Heart left ventricle (tissue), 13 donors: ENCODE data around the gene TUBB3.

Experiments
- POLR2A ChIP-seq, 2 donors: fragments of 450-650 bp; IDR thresholded peaks; one replicate each; pipeline ENCODE4 v1.6.1; 2017; ENCODE audit warnings: antibody characterized with exemption in 2 of 2, mild to moderate bottlenecking in 2 of 2, moderate library complexity in 2 of 2
- TF ChIP-seq, protein P1 (sequence below), 12 donors: fragments of 200-600 bp; sonication (generic) in 4 of 12; IDR thresholded peaks; one replicate each; pipeline versions ENCODE4 v1.5.0 to v1.8.0; 2018 to 2022; ENCODE audit warnings: antibody characterized with exemption in 12 of 12, mild to moderate bottlenecking in 5 of 12
- donor health status: ischemic (EF 13 %, LVEDD 7.1; RV severe dilation, severe dysfunction).
- donor health status: DM: no; HTN: yes; CAD: no.
- donor health status: DM: no; HTN: no; CAD: no.
- donor health status: ischemic (EF 25% LVEDD 6.9; RV normal size, moderate dysfunction).
- donor health status: ischemic (EF 25% LVEDD 5.7; RV mildly dilated, moderate dysfunction).
- donor health status: ischemic (EF 35%, LVEDD 5.7; RV mildly dilated, moderate dysfunction).
- donor health status: nonischemic (EF 11% LVEDD 7.7; RV severe dilation, severe dysfunction).
- donor health status: DM: yes; HTN: yes; CAD: no.
- donor health status: PGD.
- donor health status: ischemic (EF 29% LVEDD 5.4; RV normal size, mild dysfunction).
- donor health status: nonischemic (EF 23%, LVEDD 6.1; RV moderate dilation, normal function).

DNA sequence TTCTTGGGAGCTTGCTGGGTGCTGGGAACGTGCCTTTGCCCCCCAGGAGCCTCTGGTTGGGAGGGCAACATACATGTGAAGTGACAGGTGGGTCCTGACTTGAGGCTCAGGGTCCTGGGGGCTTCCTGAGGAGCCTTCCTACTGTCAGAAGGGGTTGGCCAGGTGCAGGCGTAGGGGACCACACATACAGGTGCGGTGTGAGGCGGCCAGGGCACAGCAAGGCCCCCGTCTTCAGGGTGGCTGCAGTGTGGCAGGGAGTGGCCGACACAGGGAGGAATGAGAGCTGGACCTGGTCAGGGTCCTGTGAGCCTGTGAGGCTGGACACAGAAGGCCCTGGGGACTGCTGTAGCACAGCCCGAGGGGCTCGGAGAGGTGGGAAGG, 39.1 kb upstream of the TUBB3 start:
- TF ChIP-seq, protein P1, sequence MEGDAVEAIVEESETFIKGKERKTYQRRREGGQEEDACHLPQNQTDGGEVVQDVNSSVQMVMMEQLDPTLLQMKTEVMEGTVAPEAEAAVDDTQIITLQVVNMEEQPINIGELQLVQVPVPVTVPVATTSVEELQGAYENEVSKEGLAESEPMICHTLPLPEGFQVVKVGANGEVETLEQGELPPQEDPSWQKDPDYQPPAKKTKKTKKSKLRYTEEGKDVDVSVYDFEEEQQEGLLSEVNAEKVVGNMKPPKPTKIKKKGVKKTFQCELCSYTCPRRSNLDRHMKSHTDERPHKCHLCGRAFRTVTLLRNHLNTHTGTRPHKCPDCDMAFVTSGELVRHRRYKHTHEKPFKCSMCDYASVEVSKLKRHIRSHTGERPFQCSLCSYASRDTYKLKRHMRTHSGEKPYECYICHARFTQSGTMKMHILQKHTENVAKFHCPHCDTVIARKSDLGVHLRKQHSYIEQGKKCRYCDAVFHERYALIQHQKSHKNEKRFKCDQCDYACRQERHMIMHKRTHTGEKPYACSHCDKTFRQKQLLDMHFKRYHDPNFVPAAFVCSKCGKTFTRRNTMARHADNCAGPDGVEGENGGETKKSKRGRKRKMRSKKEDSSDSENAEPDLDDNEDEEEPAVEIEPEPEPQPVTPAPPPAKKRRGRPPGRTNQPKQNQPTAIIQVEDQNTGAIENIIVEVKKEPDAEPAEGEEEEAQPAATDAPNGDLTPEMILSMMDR (IDR thresholded peaks at IDR 0.05) = no peak
- TF ChIP-seq POLR2A (IDR thresholded peaks at IDR 0.05) = no peak
